GM23248 (cell line): ENCODE measurements around the gene P4HTM.

Source experiments
- EZH2 ChIP-seq: fragments of 200-600 bp; sonication (generic); IDR thresholded peaks from 2 replicates; pipeline ENCODE4 v1.6.1; 2018; ENCODE audit warnings: antibody characterized with exemption, mild to moderate bottlenecking; ENCODE audit not compliant: insufficient read depth, poor library complexity, severe bottlenecking
- EZH2phosphoT487 ChIP-seq: fragments of 200-600 bp; sonication (generic); IDR thresholded peaks from 2 replicates; pipeline ENCODE4 v1.6.1; 2018; ENCODE audit warnings: antibody characterized with exemption, moderate library complexity, mild to moderate bottlenecking, low read depth; ENCODE audit not compliant: insufficient read depth

- TF ChIP-seq EZH2phosphoT487 (no peak), EZH2 (no peak)
Measured at GRCh38 chr3:49024449-49024848, 34.4 kb downstream of the P4HTM start.
